SU-DHL-6 (cell line): ENCODE results near the gene GTPBP4.

Experiments used
- CTCF ChIP-seq: fragments of 200-600 bp; sonication (generic); IDR thresholded peaks from one replicate; pipeline ENCODE4 v1.5.1; 2017; ENCODE audit warnings: antibody characterized with exemption, mild to moderate bottlenecking, low read length, moderate library complexity; ENCODE audit not compliant: insufficient read depth, poor library complexity, severe bottlenecking
- EZH2phosphoT487 ChIP-seq: fragments of 200-600 bp; sonication (generic), shearing (Covaris generic); conservative IDR thresholded peaks from 2 replicates; pipeline ENCODE4 v1.6.1; 2018; ENCODE audit warnings: mild to moderate bottlenecking, antibody characterized with exemption, low read length, moderate library complexity, mixed read lengths

GRCh38 chr10:962342-962741, 25.9 kb upstream of the GTPBP4 start:
- TF ChIP-seq EZH2phosphoT487 (no peak), CTCF (no peak)
